ENCODE results near the gene EEF1AKMT1. TPM values are rescaled to one million over a fixed set of nuclear protein-coding genes. Genes with fewer than 3 reads are reported as not detected.
"Not testable (repeated sequence)": the region's sequence is repeated elsewhere in the genome, so short reads cannot be mapped to it uniquely, and the experiment has no call there.

EEF1AKMT1 gene
- total RNA-seq, 4 donors from 2014 or later: 8.2 to 23.7 (median 18.5) TPM

GRCh38 chr13:20749377-20749776 is 24.4 kb downstream of the EEF1AKMT1 start:
- peaks cover 0 to 51% (median 0%) of the 10 kb centered on the region in 3 donors for H3K36me3 ChIP-seq

DNA sequence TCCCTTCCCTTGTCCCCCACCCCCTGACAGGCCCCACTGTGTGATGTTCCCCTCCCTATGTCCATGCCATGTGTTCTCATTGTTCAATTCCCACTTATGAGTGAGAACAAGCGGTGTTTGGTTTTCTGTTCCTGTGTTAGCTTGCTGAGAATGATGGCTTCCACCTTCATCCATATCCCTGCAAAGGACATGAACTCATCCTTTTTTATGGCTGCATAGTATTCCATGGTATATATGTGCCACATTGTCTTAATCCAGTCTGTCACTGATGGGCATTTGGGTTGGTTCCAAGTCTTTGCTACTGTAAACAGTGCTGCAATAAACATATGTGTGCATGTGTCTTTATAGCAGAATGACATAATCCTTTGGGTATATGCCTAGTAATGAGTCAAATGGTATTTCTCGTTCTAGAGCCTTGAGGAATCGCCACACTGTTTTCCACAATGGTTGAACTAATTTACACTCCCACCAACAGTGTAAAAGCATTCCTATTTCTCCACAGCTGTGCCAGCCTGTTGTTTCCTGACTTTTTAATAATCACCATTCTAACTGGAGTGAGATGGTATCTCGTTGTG is 29.8 kb downstream of the EEF1AKMT1 start:
- H3K4me3 ChIP-seq; DNase-seq (ENCODE audit: low spot score in 2 of 2); H3K27ac ChIP-seq; H3K4me1 ChIP-seq; H3K27me3 ChIP-seq: not testable (repeated sequence)
- Histone ChIP-seq H3K9me3 (peaks cover 0 to 29% (median 0%) of the 10 kb centered on the region in 4 donors), H3K36me3 (peaks cover 0 to 51% (median 0%) of the 10 kb centered on the region in 3 donors)
- 96 to 99% methylated on average over 4 of the region's 4 CpGs for WGBS, 2 donors

More at GRCh38 chr13:20749377-20749776, 24.4 kb downstream of the EEF1AKMT1 start:
- H3K4me1 ChIP-seq: no peaks in the 10 kb centered on the region
- DNase-seq (ENCODE audit: low spot score in 2 of 2): no peak
- WGBS, 2 donors: 92 to 100% methylated on average over 1 of the region's 1 CpG
- H3K4me3 ChIP-seq: no peak overlapping the region
- H3K9me3 ChIP-seq: peaks cover 0 to 40% (median 15%) of the 10 kb centered on the region in 4 donors
- no peak for TF ChIP-seq EP300 (IDR thresholded peaks at IDR 0.05)
- no peak for TF ChIP-seq POLR2A (IDR thresholded peaks at IDR 0.05)
- no peak for TF ChIP-seq CTCF (IDR thresholded peaks at IDR 0.05)
- no peaks in the 10 kb centered on the region for H3K27me3 ChIP-seq
- H3K27ac ChIP-seq: no peak overlapping the region

DNA sequence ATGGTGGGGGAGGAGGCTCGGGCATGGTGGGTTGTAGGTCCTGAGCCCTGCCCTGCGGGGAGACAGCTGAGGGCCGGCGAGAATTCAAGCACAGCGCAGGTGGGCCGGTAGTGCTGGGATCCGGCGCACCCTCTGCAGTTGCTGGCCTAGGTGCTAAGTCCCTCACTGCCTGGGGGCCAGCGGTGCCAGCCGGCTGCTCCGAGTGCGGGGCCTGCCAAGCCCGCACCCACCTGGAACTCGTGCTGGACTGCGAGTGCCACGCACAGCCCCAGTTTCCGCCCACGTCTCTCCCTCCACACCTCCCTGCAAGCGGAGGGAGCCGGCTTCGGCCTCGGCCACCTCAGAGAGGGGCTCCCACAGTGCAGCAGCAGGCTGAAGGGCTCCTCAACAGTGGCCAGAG is 33.7 kb downstream of the EEF1AKMT1 start:
- TF ChIP-seq POLR2A (IDR thresholded peaks at IDR 0.05) (no peak), EP300 (IDR thresholded peaks at IDR 0.05) (no peak), CTCF (IDR thresholded peaks at IDR 0.05) (no peak)
- Histone ChIP-seq H3K36me3 (peaks cover 0 to 35% (median 0%) of the 10 kb centered on the region in 3 donors), H3K27ac (no peak overlapping the region), H3K9me3 (peaks cover 0 to 17% (median 0%) of the 10 kb centered on the region in 4 donors), H3K4me3 (no peak overlapping the region), H3K27me3 (no peaks in the 10 kb centered on the region), H3K4me1 (no peaks in the 10 kb centered on the region)
- WGBS, 2 donors: 97 to 99% methylated on average over 22 of the region's 22 CpGs
- no peak for DNase-seq (ENCODE audit: low spot score in 2 of 2)

GRCh38 chr13:20738616-20739015 is 35.1 kb downstream of the EEF1AKMT1 start:
- Histone ChIP-seq H3K36me3 (peaks cover 0 to 43% (median 0%) of the 10 kb centered on the region in 3 donors), H3K4me1 (no peaks in the 10 kb centered on the region), H3K27ac (no peak overlapping the region), H3K4me3 (no peak overlapping the region), H3K27me3 (no peaks in the 10 kb centered on the region), H3K9me3 (peaks cover 0 to 17% (median 0%) of the 10 kb centered on the region in 4 donors)
- WGBS, 2 donors: 91 to 93% methylated on average over 6 of the region's 6 CpGs
- TF ChIP-seq POLR2A (IDR thresholded peaks at IDR 0.05) (no peak), EP300 (IDR thresholded peaks at IDR 0.05) (no peak), CTCF (IDR thresholded peaks at IDR 0.05) (no peak)
- DNase-seq (ENCODE audit: low spot score in 2 of 2): no peak

DNA sequence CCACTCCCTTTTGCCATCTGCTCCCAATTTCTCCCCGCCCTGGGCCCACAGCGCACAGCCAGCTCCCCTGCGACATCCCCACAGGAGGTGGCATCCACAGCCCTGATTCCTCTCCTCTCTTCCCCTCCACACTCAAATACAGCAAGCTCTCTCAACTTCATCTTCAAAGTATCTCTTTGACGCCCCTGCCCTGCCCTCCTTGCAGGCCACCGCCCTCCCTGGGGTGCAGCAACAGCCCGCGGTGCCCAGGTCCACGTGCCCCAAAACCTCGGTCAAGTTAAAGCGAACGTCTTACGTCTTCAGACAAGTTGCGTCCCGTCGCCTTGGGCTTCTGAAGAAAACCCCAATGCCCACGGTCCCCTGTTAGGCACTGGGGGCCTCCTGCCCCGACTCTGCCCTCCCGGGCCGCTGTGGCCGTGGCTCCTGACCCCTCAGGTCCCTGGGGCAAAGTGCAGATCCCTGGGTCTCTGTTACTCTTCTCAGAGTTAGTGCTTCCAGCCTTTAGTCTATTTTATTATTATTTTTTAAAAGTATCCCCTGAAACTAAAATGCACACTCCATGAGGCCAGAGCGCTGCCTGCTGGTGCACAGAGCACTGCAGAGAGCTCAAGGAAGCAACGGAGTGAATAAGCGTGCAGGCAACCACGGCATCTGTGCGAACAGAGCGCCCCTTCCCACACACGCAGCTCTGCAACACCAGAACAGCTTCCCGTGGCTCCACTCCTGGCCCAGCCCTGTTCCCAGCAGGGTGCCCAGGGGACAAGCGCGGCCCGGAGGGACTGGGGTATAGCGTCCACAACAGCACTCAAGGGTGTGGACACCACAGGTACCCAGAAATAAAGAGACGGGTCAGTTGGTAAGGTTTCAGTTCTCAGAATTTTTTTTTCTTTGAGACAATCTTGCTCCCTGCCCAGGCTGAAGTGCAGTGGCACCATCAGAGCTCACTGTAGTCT is 43.9 kb downstream of the EEF1AKMT1 start:
- peaks cover 0 to 41% (median 0%) of the 10 kb centered on the region in 3 donors for H3K36me3 ChIP-seq

More for the DNA sequence above, 43.9 kb downstream of the EEF1AKMT1 start:
- no peak for DNase-seq (ENCODE audit: low spot score in 2 of 2)
- Histone ChIP-seq H3K4me1 (peaks cover 0 to 5% (median 0%) of the 10 kb centered on the region in 4 donors), H3K27ac (no peak overlapping the region), H3K27me3 (no peaks in the 10 kb centered on the region), H3K4me3 (no peak overlapping the region), H3K9me3 (no peaks in the 10 kb centered on the region)
- WGBS, 2 donors: 96 to 97% methylated on average over 33 of the region's 33 CpGs
- TF ChIP-seq CTCF (IDR thresholded peaks at IDR 0.05): no peak
- TF ChIP-seq EP300 (IDR thresholded peaks at IDR 0.05): no peak
- TF ChIP-seq POLR2A (IDR thresholded peaks at IDR 0.05): no peak
